ENCODE results near the gene CYP1A1.
A peak's percentile ranks its signal among the peaks of the same experiment; 100 is the strongest.

Gene CYP1A1

GRCh38 chr15:74725225-74725774 lies at the start of gene CYP1A1:
Gene CYP1A1 (minus strand): TSS chr15:74725528. CDS start chr15:74723097, 2,431 bp downstream.
- peaks cover 57% of the 10 kb centered on the region for H3K27me3 Mint-ChIP-seq
- H3K4me1 Mint-ChIP-seq = peaks cover 16% of the 10 kb centered on the region
- H3K36me3 Mint-ChIP-seq = no peaks in the 10 kb centered on the region
- H3K27ac Mint-ChIP-seq = peak within 1 kb of the TSS; percentile 75
- no peaks in the 10 kb centered on the region for H3K9me3 Mint-ChIP-seq
- ATAC-seq = peak; percentile 38
- H3K4me3 Mint-ChIP-seq = peak within 1 kb of the TSS; percentile 74

- no peaks in the 10 kb centered on the region for H3K36me3 Mint-ChIP-seq
- no peak overlapping the region for H3K4me3 Mint-ChIP-seq
- ATAC-seq = no peak
- H3K9me3 Mint-ChIP-seq = no peaks in the 10 kb centered on the region
- H3K27me3 Mint-ChIP-seq = no peaks in the 10 kb centered on the region
- H3K4me1 Mint-ChIP-seq = peaks cover 85% of the 10 kb centered on the region
- peak overlapping the region; percentile 96 for H3K27ac Mint-ChIP-seq
Observed at GRCh38 chr15:74773731-74774252, 48.5 kb upstream of the CYP1A1 start.

- Mint-ChIP-seq H3K36me3 (no peaks in the 10 kb centered on the region), H3K9me3 (no peaks in the 10 kb centered on the region), H3K27me3 (no peaks in the 10 kb centered on the region), H3K4me3 (no peak overlapping the region), H3K4me1 (peaks cover 84% of the 10 kb centered on the region), H3K27ac (peak overlapping the region; percentile 96)
- ATAC-seq = no peak
Observed at GRCh38 chr15:74773329-74773728, 48.0 kb upstream of the CYP1A1 start.

- H3K9me3 Mint-ChIP-seq = no peaks in the 10 kb centered on the region
- peaks cover 11% of the 10 kb centered on the region for H3K27me3 Mint-ChIP-seq
- peak overlapping the region; percentile 96 for H3K27ac Mint-ChIP-seq
- no peaks in the 10 kb centered on the region for H3K36me3 Mint-ChIP-seq
- H3K4me3 Mint-ChIP-seq = no peak overlapping the region
- ATAC-seq = no peak
- H3K4me1 Mint-ChIP-seq = peaks cover 54% of the 10 kb centered on the region
Observed at GRCh38 chr15:74770211-74770903, 45.0 kb upstream of the CYP1A1 start.

GRCh38 chr15:74769463-74770025 lies 44.2 kb upstream of the CYP1A1 start:
- no peak for ATAC-seq
- H3K27ac Mint-ChIP-seq = no peak overlapping the region
- peaks cover 11% of the 10 kb centered on the region for H3K27me3 Mint-ChIP-seq
- no peaks in the 10 kb centered on the region for H3K36me3 Mint-ChIP-seq
- H3K4me1 Mint-ChIP-seq = peaks cover 46% of the 10 kb centered on the region
- no peak overlapping the region for H3K4me3 Mint-ChIP-seq
- H3K9me3 Mint-ChIP-seq = no peaks in the 10 kb centered on the region

- H3K27ac Mint-ChIP-seq = no peak overlapping the region
- peaks cover 11% of the 10 kb centered on the region for H3K27me3 Mint-ChIP-seq
- H3K9me3 Mint-ChIP-seq = no peaks in the 10 kb centered on the region
- ATAC-seq = peak; percentile 65
- no peaks in the 10 kb centered on the region for H3K36me3 Mint-ChIP-seq
- peak overlapping the region; percentile 36 for H3K4me3 Mint-ChIP-seq
- H3K4me1 Mint-ChIP-seq = peaks cover 39% of the 10 kb centered on the region
Observed at GRCh38 chr15:74768771-74769342, 43.5 kb upstream of the CYP1A1 start.

GRCh38 chr15:74768099-74768770 lies 42.9 kb upstream of the CYP1A1 start:
- no peak overlapping the region for H3K27ac Mint-ChIP-seq

GRCh38 chr15:74767167-74768098 lies 42.1 kb upstream of the CYP1A1 start:
- Mint-ChIP-seq H3K9me3 (no peaks in the 10 kb centered on the region), H3K36me3 (no peaks in the 10 kb centered on the region), H3K4me1 (peaks cover 29% of the 10 kb centered on the region), H3K27ac (no peak overlapping the region), H3K4me3 (no peak overlapping the region), H3K27me3 (peaks cover 19% of the 10 kb centered on the region)
- no peak for ATAC-seq

More at GRCh38 chr15:74768099-74768770, 42.9 kb upstream of the CYP1A1 start:
- Mint-ChIP-seq H3K4me3 (no peak overlapping the region), H3K36me3 (no peaks in the 10 kb centered on the region), H3K9me3 (no peaks in the 10 kb centered on the region), H3K4me1 (peaks cover 33% of the 10 kb centered on the region), H3K27me3 (peaks cover 16% of the 10 kb centered on the region)
- no peak for ATAC-seq

GRCh38 chr15:74763416-74763815 lies 38.1 kb upstream of the CYP1A1 start:
- Mint-ChIP-seq H3K4me1 (peaks cover 8% of the 10 kb centered on the region), H3K27ac (peak overlapping the region; percentile 43), H3K27me3 (peaks cover 19% of the 10 kb centered on the region), H3K9me3 (no peaks in the 10 kb centered on the region), H3K36me3 (no peaks in the 10 kb centered on the region), H3K4me3 (no peak overlapping the region)
- ATAC-seq = no peak

GRCh38 chr15:74762791-74763150 lies 37.4 kb upstream of the CYP1A1 start:
- H3K9me3 Mint-ChIP-seq = no peaks in the 10 kb centered on the region
- ATAC-seq = no peak
- peak overlapping the region; percentile 43 for H3K27ac Mint-ChIP-seq
- H3K4me1 Mint-ChIP-seq = peaks cover 8% of the 10 kb centered on the region
- H3K4me3 Mint-ChIP-seq = no peak overlapping the region
- peaks cover 19% of the 10 kb centered on the region for H3K27me3 Mint-ChIP-seq
- no peaks in the 10 kb centered on the region for H3K36me3 Mint-ChIP-seq

GRCh38 chr15:74758736-74759135 lies 33.4 kb upstream of the CYP1A1 start:
- no peaks in the 10 kb centered on the region for H3K9me3 Mint-ChIP-seq
- no peak overlapping the region for H3K27ac Mint-ChIP-seq
- peaks cover 8% of the 10 kb centered on the region for H3K4me1 Mint-ChIP-seq
- H3K4me3 Mint-ChIP-seq = no peak overlapping the region
- peaks cover 28% of the 10 kb centered on the region for H3K27me3 Mint-ChIP-seq
- no peak for ATAC-seq
- no peaks in the 10 kb centered on the region for H3K36me3 Mint-ChIP-seq

- no peaks in the 10 kb centered on the region for H3K9me3 Mint-ChIP-seq
- H3K27ac Mint-ChIP-seq = no peak overlapping the region
- H3K4me1 Mint-ChIP-seq = no peaks in the 10 kb centered on the region
- H3K36me3 Mint-ChIP-seq = no peaks in the 10 kb centered on the region
- H3K4me3 Mint-ChIP-seq = no peak overlapping the region
- no peak for ATAC-seq
- H3K27me3 Mint-ChIP-seq = peaks cover 20% of the 10 kb centered on the region
Observed at GRCh38 chr15:74754593-74755215, 29.4 kb upstream of the CYP1A1 start.

GRCh38 chr15:74752531-74752930 lies 27.2 kb upstream of the CYP1A1 start:
- Mint-ChIP-seq H3K4me3 (no peak overlapping the region), H3K36me3 (no peaks in the 10 kb centered on the region), H3K4me1 (no peaks in the 10 kb centered on the region), H3K27ac (no peak overlapping the region), H3K9me3 (no peaks in the 10 kb centered on the region), H3K27me3 (peaks cover 20% of the 10 kb centered on the region)
- no peak for ATAC-seq

- H3K4me1 Mint-ChIP-seq = no peaks in the 10 kb centered on the region
- H3K27ac Mint-ChIP-seq = no peak overlapping the region
- H3K4me3 Mint-ChIP-seq = no peak overlapping the region
- H3K9me3 Mint-ChIP-seq = no peaks in the 10 kb centered on the region
- no peak for ATAC-seq
- H3K36me3 Mint-ChIP-seq = no peaks in the 10 kb centered on the region
- H3K27me3 Mint-ChIP-seq = peaks cover 20% of the 10 kb centered on the region
Observed at GRCh38 chr15:74752011-74752410, 26.7 kb upstream of the CYP1A1 start.
